Sigmoid colon (tissue), 7 donors: ENCODE measurements around the gene HMGB2. TPM values are rescaled to one million over a fixed set of nuclear protein-coding genes. Genes with fewer than 3 reads are reported as not detected.

Source experiments
- DNase-seq: peaks from one replicate; pipeline ENCODE4 v3.0.0-alpha.2; 2019
- H3K27ac ChIP-seq, 4 donors: fragments of 200-600 bp; sonication (generic); one replicate each; pipeline ENCODE4 v1.5.1; 2016 to 2019; ENCODE audit warnings: mild to moderate bottlenecking in 1 of 4
- H3K27me3 ChIP-seq, 3 donors: fragments of 200-600 bp; sonication (generic); one replicate each; pipeline ENCODE4 v1.5.1; 2019; ENCODE audit warnings: mild to moderate bottlenecking in 1 of 3
- H3K36me3 ChIP-seq, 4 donors: fragments of 200-600 bp; sonication (generic); one replicate each; pipeline ENCODE4 v1.5.1; 2016 to 2019
- H3K4me1 ChIP-seq, 4 donors: fragments of 200-600 bp; sonication (generic); one replicate each; pipeline ENCODE4 v1.5.1; 2017 to 2019
- H3K4me3 ChIP-seq, 4 donors: fragments of 200-600 bp; sonication (generic); one replicate each; pipeline ENCODE4 v1.5.1; 2017 to 2019; ENCODE audit warnings: mild to moderate bottlenecking in 2 of 4, moderate library complexity in 1 of 4
- H3K9me3 ChIP-seq, 4 donors: fragments of 200-600 bp in 3 of 4; sonication (generic) in 3 of 4; one replicate each; pipeline versions ENCODE4 v1.5.1 to v1.6.1; 2013 to 2019
- EP300 ChIP-seq, 4 donors: sonication (generic); formaldehyde crosslinking; IDR thresholded peaks; one replicate each; pipeline ENCODE4 v1.6.1; 2017; ENCODE audit warnings: antibody characterized with exemption in 4 of 4
- POLR2A ChIP-seq, 2 donors: fragments of 450-650 bp; IDR thresholded peaks; one replicate each; pipeline ENCODE4 v1.6.1; 2016; ENCODE audit warnings: antibody characterized with exemption in 2 of 2, mild to moderate bottlenecking in 2 of 2, moderate library complexity in 2 of 2
- POLR2AphosphoS5 ChIP-seq, 4 donors: sonication (generic); formaldehyde crosslinking; IDR thresholded peaks; one replicate each; pipeline ENCODE4 v1.6.1; 2017; ENCODE audit warnings: antibody characterized with exemption in 4 of 4
- WGBS, 2 donors: extraction: QIAGEN DNeasy Blood & Tissue Kit; methylation state at CpG; one replicate each; pipeline ENCODE4 v1.1.7; 2013; 5-methylcytosine and 5-hydroxymethylcytosine counted together
- intact Hi-C: fragments of 100-400 bp; cut with DNase I; formaldehyde crosslinking; loops from one replicate; pipeline ENCODE4 v1.15.1; 2023
- polyA plus RNA-seq, 3 donors: library from polyadenylated mRNA; stranded (reverse); fragments of 200-250 nt; gene quantifications; one replicate each; pipeline ENCODE4 v1.2.3, GENCODE V29; 2013
- total RNA-seq, 4 donors: library from RNA; depleted of rRNA; stranded (reverse); fragments of >200 nt; gene quantifications; one replicate each; pipeline ENCODE4 v1.1.0, GENCODE V29; 2016
- TF ChIP-seq, protein P1 (sequence below), 4 experiments: fragments of 450-650 bp in 3 of 4; fragments of 200-600 bp in 1 of 4; IDR thresholded peaks; one replicate each; pipeline ENCODE4 v1.5.1; 2016 to 2019; ENCODE audit warnings: antibody characterized with exemption in 4 of 4, mild to moderate bottlenecking in 3 of 4, moderate library complexity in 2 of 4
- donor health status: healthy with polysubstance abuse.
- donor health status: Bipolar disorder and iron deficiency.
- donor health status: healthy.

The HMGB2 gene
- total and polyA plus RNA-seq, 7 donors: 45.1 to 255 (median 74.7) TPM

DNA sequence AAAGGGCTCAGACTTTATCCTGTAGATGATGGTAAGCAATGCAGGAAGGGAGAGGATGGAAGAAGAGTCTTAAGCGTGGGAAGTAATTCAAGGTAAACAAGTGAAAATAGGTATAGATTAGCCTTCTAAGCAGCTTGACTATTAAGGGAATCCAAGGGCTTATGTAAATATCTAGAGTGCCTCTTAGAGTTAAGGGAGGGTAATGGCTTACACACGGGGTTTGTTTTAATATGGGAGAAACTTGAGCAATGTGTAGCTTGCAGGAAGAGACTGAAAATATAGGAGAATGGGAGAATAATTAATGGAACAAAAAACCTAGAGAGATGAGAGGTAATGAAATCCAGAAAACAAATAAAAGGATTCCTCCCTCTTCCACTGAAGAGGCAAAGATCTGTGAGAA, 23.8 kb upstream of the HMGB2 start:
- no peak for TF ChIP-seq POLR2AphosphoS5 (IDR thresholded peaks at IDR 0.05)
- no peak for TF ChIP-seq EP300 (IDR thresholded peaks at IDR 0.05)
- TF ChIP-seq, protein P1, sequence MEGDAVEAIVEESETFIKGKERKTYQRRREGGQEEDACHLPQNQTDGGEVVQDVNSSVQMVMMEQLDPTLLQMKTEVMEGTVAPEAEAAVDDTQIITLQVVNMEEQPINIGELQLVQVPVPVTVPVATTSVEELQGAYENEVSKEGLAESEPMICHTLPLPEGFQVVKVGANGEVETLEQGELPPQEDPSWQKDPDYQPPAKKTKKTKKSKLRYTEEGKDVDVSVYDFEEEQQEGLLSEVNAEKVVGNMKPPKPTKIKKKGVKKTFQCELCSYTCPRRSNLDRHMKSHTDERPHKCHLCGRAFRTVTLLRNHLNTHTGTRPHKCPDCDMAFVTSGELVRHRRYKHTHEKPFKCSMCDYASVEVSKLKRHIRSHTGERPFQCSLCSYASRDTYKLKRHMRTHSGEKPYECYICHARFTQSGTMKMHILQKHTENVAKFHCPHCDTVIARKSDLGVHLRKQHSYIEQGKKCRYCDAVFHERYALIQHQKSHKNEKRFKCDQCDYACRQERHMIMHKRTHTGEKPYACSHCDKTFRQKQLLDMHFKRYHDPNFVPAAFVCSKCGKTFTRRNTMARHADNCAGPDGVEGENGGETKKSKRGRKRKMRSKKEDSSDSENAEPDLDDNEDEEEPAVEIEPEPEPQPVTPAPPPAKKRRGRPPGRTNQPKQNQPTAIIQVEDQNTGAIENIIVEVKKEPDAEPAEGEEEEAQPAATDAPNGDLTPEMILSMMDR (IDR thresholded peaks at IDR 0.05): no peak
- no peak for TF ChIP-seq POLR2A (IDR thresholded peaks at IDR 0.05)
- no peak overlapping the region for H3K4me3 ChIP-seq
- 58 to 73% methylated on average over 2 of the region's 2 CpGs for WGBS, 2 donors
- no peaks in the 10 kb centered on the region for H3K36me3 ChIP-seq
- no peaks in the 10 kb centered on the region for H3K4me1 ChIP-seq
- intact Hi-C loops: no loop called here
- H3K27me3 ChIP-seq: no peaks in the 10 kb centered on the region
- H3K27ac ChIP-seq: no peak overlapping the region
- peaks cover 0 to 3% (median 0%) of the 10 kb centered on the region in 4 donors for H3K9me3 ChIP-seq
- DNase-seq: no peak

DNA sequence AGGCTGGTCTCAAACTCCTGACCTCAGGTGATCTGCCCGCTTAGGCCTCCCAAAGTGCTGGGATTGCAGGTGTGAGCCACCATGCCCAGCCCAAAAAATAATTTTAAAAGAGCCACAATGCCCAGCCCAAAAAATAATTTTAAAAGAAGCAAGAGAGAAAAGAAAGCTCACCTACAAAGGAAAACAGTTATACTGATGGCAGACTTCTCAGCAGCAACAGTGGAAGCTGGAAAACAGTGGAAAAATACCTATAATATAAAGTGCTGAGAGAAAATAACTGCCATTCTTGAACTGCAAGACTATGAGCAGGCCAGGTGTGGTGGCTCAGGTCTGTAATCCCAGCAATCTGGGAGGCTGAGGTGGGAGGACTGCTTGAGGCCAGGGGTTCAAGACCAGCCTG, 13.3 kb upstream of the HMGB2 start:
- no peak overlapping the region for H3K27ac ChIP-seq
- no peak overlapping the region for H3K4me3 ChIP-seq
- intact Hi-C loops: no loop called here
- DNase-seq: no peak
- no peaks in the 10 kb centered on the region for H3K36me3 ChIP-seq
- H3K9me3 ChIP-seq: no peaks in the 10 kb centered on the region
- no peaks in the 10 kb centered on the region for H3K4me1 ChIP-seq
- no peaks in the 10 kb centered on the region for H3K27me3 ChIP-seq
- TF ChIP-seq, protein P1 (IDR thresholded peaks at IDR 0.05): no peak
- TF ChIP-seq POLR2AphosphoS5 (IDR thresholded peaks at IDR 0.05): no peak
- no peak for TF ChIP-seq POLR2A (IDR thresholded peaks at IDR 0.05)
- TF ChIP-seq EP300 (IDR thresholded peaks at IDR 0.05): no peak
- 90 to 94% methylated on average over 1 of the region's 1 CpG for WGBS, 2 donors

DNA sequence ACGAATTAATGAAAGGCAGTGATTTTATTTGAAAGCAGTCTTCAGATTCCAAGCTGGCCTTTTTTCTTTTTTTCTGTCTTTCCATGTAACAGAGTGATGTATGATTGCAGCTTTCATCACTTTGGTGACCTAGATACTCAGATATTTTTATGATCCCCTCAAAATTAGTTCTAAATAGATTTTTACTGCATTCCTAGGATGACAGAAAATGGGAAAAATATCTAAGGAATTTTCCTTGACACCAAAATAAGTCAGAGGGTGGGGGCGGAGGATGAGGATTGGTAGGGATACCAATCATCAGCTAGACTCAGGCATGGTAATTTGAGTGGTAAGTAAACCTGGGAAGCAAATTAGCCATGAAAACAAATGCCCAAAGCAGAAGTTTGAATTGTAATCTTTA, 11.9 kb upstream of the HMGB2 start:
- Histone ChIP-seq H3K36me3 (no peaks in the 10 kb centered on the region), H3K27me3 (no peaks in the 10 kb centered on the region), H3K4me1 (no peaks in the 10 kb centered on the region), H3K9me3 (no peaks in the 10 kb centered on the region), H3K27ac (no peak overlapping the region), H3K4me3 (no peak overlapping the region)
- DNase-seq: no peak
- whole genome bisulfite sequencing, 2 donors: 47 to 89% methylated on average over 2 of the region's 2 CpGs
- intact Hi-C loops: no loop called here
- TF ChIP-seq, protein P1 (IDR thresholded peaks at IDR 0.05): no peak
- TF ChIP-seq POLR2AphosphoS5 (IDR thresholded peaks at IDR 0.05) (no peak), EP300 (IDR thresholded peaks at IDR 0.05) (no peak), POLR2A (IDR thresholded peaks at IDR 0.05) (no peak)

DNA sequence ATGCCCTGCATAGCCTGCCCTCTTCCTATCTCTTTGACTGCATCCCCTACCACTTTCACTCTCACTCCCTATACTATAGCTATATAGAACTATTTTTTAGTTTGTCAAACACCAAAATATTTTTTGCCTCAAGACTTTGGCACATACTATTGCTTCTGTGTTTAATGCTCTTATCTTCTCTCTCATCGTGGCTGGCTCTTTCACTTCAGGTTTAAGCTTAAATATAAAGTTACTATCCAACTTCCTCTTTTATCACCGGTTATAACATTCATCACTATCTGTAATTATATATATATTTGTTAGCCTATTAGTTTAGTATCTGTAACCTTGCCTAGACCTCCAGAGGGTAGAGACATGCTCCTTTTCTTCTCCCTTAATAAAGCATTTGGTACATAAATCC, 11.5 kb upstream of the HMGB2 start:
- H3K27ac ChIP-seq: no peak overlapping the region
- no peak overlapping the region for H3K4me3 ChIP-seq
- WGBS, 2 donors: 51 to 63% methylated on average over 2 of the region's 2 CpGs
- no peaks in the 10 kb centered on the region for H3K4me1 ChIP-seq
- no peak for DNase-seq
- no peaks in the 10 kb centered on the region for H3K36me3 ChIP-seq
- H3K27me3 ChIP-seq: no peaks in the 10 kb centered on the region
- no peaks in the 10 kb centered on the region for H3K9me3 ChIP-seq
- intact Hi-C loops: no loop called here
- TF ChIP-seq, protein P1 (IDR thresholded peaks at IDR 0.05): no peak
- TF ChIP-seq EP300 (IDR thresholded peaks at IDR 0.05) (no peak), POLR2AphosphoS5 (IDR thresholded peaks at IDR 0.05) (no peak), POLR2A (IDR thresholded peaks at IDR 0.05) (no peak)

DNA sequence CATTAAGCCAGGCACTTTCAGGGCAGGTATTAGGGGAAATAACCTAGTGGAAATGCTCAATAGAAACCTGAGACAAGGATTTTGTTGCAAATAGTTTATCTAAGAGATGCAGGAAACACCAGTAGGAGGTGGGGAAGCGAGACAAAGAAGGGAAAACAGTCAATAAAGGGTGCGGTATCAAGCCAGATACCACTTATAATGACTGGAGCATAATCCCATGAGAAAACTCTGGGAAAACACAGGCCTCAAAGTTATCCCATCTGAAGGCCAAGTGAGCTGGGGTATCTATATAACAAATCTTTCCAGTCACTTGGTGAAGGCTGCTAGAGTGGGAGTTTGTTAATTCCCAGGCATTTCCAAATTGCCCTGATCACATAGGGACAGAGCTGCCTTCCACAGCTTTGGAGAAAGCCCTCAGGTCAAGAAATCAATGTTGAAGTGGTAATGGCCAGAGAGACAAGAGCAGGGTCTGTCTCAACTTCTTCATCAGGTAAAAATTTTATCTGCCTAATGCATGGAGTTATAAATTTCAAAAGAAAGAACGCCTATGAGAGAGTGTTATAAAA, 9.8 kb upstream of the HMGB2 start:
- intact Hi-C loops: no loop called here
- no peak overlapping the region for H3K4me3 ChIP-seq
- WGBS, 2 donors: 87 to 88% methylated on average over 3 of the region's 3 CpGs
- H3K4me1 ChIP-seq: no peaks in the 10 kb centered on the region
- H3K9me3 ChIP-seq: no peaks in the 10 kb centered on the region
- no peaks in the 10 kb centered on the region for H3K27me3 ChIP-seq
- TF ChIP-seq EP300 (IDR thresholded peaks at IDR 0.05): no peak
- TF ChIP-seq POLR2AphosphoS5 (IDR thresholded peaks at IDR 0.05): no peak
- TF ChIP-seq, protein P1 (IDR thresholded peaks at IDR 0.05): no peak
- TF ChIP-seq POLR2A (IDR thresholded peaks at IDR 0.05): no peak
- no peak overlapping the region for H3K27ac ChIP-seq
- DNase-seq: no peak
- no peaks in the 10 kb centered on the region for H3K36me3 ChIP-seq
